H1 (cell line): ENCODE data around the gene DNAI2. TPM values are rescaled to one million over a fixed set of nuclear protein-coding genes. Genes with fewer than 3 reads are reported as not detected.

ENCODE experiments used
- CTCF ChIA-PET: fragments of 300-600 bp; sonication (Branson Sonifier 250); formaldehyde crosslinking; loops from one replicate; lab custom pipeline; 2021; ENCODE audit not compliant: partially characterized antibody; lab: Charles Lee
- POLR2A ChIA-PET: fragments of 300-600 bp; sonication (Branson Sonifier 250); formaldehyde crosslinking; loops from one replicate; lab custom pipeline; 2021; ENCODE audit warnings: inconsistent platforms; ENCODE audit not compliant: partially characterized antibody; lab: Charles Lee
- DNase-seq, 2 experiments: peaks; one replicate each; pipeline versions ENCODE4 v3.0.0 to v3.0.0-alpha.2; 2010 to 2022; ENCODE audit warnings: low spot score in 2 of 2, low read depth in 1 of 2, mixed read lengths in 1 of 2
- FAIRE-seq: peaks from 2 replicates; lab custom pipeline; 2011; peaks lifted over from hg19 to GRCh38; lab: Jason Lieb, UNC
- H2AFZ ChIP-seq: 2 replicates; pipeline ENCODE4 v1.8.1; 2012; ENCODE audit warnings: low read length, inconsistent platforms
- H2AK5ac ChIP-seq: 2 replicates; pipeline ENCODE4 v1.6.1; 2013; ENCODE audit warnings: low read depth, low read length
- H2BK120ac ChIP-seq: replicated peaks from 2 replicates; pipeline ENCODE3; 2013; ENCODE audit warnings: low read depth, low read length, inconsistent platforms
- H2BK12ac ChIP-seq: 2 replicates; pipeline ENCODE4 v1.6.1; 2013; ENCODE audit warnings: low read depth, low read length
- H2BK15ac ChIP-seq: 2 replicates; pipeline ENCODE4 v1.6.1; 2013; ENCODE audit warnings: low read length
- H2BK20ac ChIP-seq: 2 replicates; pipeline ENCODE4 v1.6.1; 2013; ENCODE audit warnings: low read length
- H2BK5ac ChIP-seq: 2 replicates; pipeline ENCODE4 v1.6.1; 2013; ENCODE audit warnings: low read depth, low read length
- H3K14ac ChIP-seq: 2 replicates; pipeline ENCODE4 v1.6.1; 2013; ENCODE audit warnings: inconsistent platforms; ENCODE audit not compliant: insufficient read length
- H3K18ac ChIP-seq: 2 replicates; pipeline ENCODE4 v1.6.1; 2013; ENCODE audit warnings: low read length; ENCODE audit errors: extremely low read depth
- H3K23ac ChIP-seq: 2 replicates; pipeline ENCODE4 v1.6.1; 2013; ENCODE audit warnings: inconsistent platforms; ENCODE audit not compliant: insufficient read length
- H3K23me2 ChIP-seq: 2 replicates; pipeline ENCODE4 v1.6.1; 2013; ENCODE audit warnings: low read depth, low read length
- H3K27ac ChIP-seq: 2 replicates; pipeline ENCODE4 v1.6.1; 2011; ENCODE audit warnings: low read depth, low read length, inconsistent platforms
- H3K27me3 ChIP-seq, 4 experiments: replicated peaks in 1 of 4; 1 replicate in 1 of 4; 2 replicates in 3 of 4; pipeline versions ENCODE4 v1.6.1 to v1.8.1; 2011 to 2013; ENCODE audit warnings: low read length in 3 of 4, mild to moderate bottlenecking in 3 of 4, inconsistent platforms in 2 of 4, mixed read lengths in 2 of 4, moderate library complexity in 1 of 4; ENCODE audit not compliant: control insufficient read depth in 3 of 4, insufficient read depth in 3 of 4; ENCODE audit errors: extremely low read depth in 1 of 4
- H3K36me3 ChIP-seq, 4 experiments: 2 replicates each; pipeline versions ENCODE4 v1.6.1 to v1.8.1; 2011 to 2013; ENCODE audit warnings: mild to moderate bottlenecking in 4 of 4, low read length in 3 of 4, moderate library complexity in 2 of 4, control low read depth in 1 of 4, inconsistent platforms in 1 of 4; ENCODE audit not compliant: insufficient read depth in 4 of 4, control insufficient read depth in 2 of 4
- H3K4ac ChIP-seq: replicated peaks from 2 replicates; pipeline ENCODE3; 2013; ENCODE audit warnings: low read length, low read depth, mixed read lengths, inconsistent platforms; ENCODE audit not compliant: insufficient read length
- H3K4me1 ChIP-seq, 4 experiments: replicated peaks in 1 of 4; 1 replicate in 1 of 4; 2 replicates in 3 of 4; pipeline versions ENCODE4 v1.6.1 to v1.8.1; 2011 to 2013; ENCODE audit warnings: low read length in 3 of 4, inconsistent platforms in 2 of 4, mixed read lengths in 1 of 4; ENCODE audit not compliant: insufficient read depth in 4 of 4, control insufficient read depth in 3 of 4
- H3K4me2 ChIP-seq, 2 experiments: 2 replicates each; pipeline versions ENCODE4 v1.6.1 to v1.8.1; 2011 to 2013; ENCODE audit warnings: low read depth in 2 of 2, low read length in 2 of 2, control low read depth in 1 of 2, inconsistent platforms in 1 of 2, mild to moderate bottlenecking in 1 of 2; ENCODE audit not compliant: insufficient read depth in 1 of 2
- H3K4me3 ChIP-seq, 4 experiments: fragments of 200-600, 300-600 bp in 1 of 4; sonication (generic), shearing (Covaris generic), sonication (Bioruptor Twin) in 1 of 4; 2 replicates each; pipeline versions ENCODE4 v1.5.1 to v1.8.1; 2011 to 2016; ENCODE audit warnings: low read length in 4 of 4, low read depth in 3 of 4, control low read depth in 2 of 4, inconsistent platforms in 2 of 4, mild to moderate bottlenecking in 2 of 4, mixed read lengths in 1 of 4, moderate library complexity in 1 of 4; ENCODE audit not compliant: insufficient read depth in 2 of 4; ENCODE audit errors: extremely low read depth in 1 of 4
- H3K56ac ChIP-seq: replicated peaks from 2 replicates; pipeline ENCODE3; 2013; ENCODE audit warnings: low read depth, mild to moderate bottlenecking, mixed read lengths, low read length, inconsistent platforms; ENCODE audit not compliant: insufficient read length
- H3K79me1 ChIP-seq: 2 replicates; pipeline ENCODE4 v1.6.1; 2013; ENCODE audit warnings: low read depth, low read length, control low read depth
- H3K79me2 ChIP-seq, 2 experiments: 2 replicates each; pipeline versions ENCODE4 v1.6.1 to v1.8.1; 2012 to 2013; ENCODE audit warnings: low read length in 2 of 2, mild to moderate bottlenecking in 2 of 2, inconsistent platforms in 1 of 2; ENCODE audit not compliant: insufficient read depth in 2 of 2, control insufficient read depth in 1 of 2
- H3K9ac ChIP-seq, 4 experiments: replicated peaks in 1 of 4; 1 replicate in 1 of 4; 2 replicates in 3 of 4; pipeline versions ENCODE4 v1.6.1 to v1.8.1; 2011 to 2013; ENCODE audit warnings: low read depth in 3 of 4, low read length in 3 of 4, control low read depth in 2 of 4, mild to moderate bottlenecking in 2 of 4, moderate library complexity in 2 of 4, inconsistent platforms in 1 of 4; ENCODE audit errors: extremely low read depth in 1 of 4
- H3K9me3 ChIP-seq, 2 experiments: 2 replicates each; pipeline versions ENCODE4 v1.6.1 to v1.8.1; 2012 to 2013; ENCODE audit warnings: mild to moderate bottlenecking in 2 of 2, moderate library complexity in 2 of 2, control low read depth in 1 of 2, inconsistent platforms in 1 of 2, low read depth in 1 of 2, low read length in 1 of 2, mixed read lengths in 1 of 2; ENCODE audit not compliant: insufficient read depth in 2 of 2
- H4K20me1 ChIP-seq, 2 experiments: replicated peaks in 1 of 2; 2 replicates each; pipeline versions ENCODE3 to v1.8.1; 2011 to 2013; ENCODE audit warnings: inconsistent platforms in 2 of 2, low read length in 2 of 2, mild to moderate bottlenecking in 1 of 2; ENCODE audit not compliant: insufficient read depth in 2 of 2, control insufficient read depth in 1 of 2
- H4K5ac ChIP-seq: 2 replicates; pipeline ENCODE4 v1.6.1; 2013; ENCODE audit warnings: low read length, low read depth, mixed read lengths, inconsistent platforms; ENCODE audit not compliant: insufficient read length
- H4K8ac ChIP-seq: 2 replicates; pipeline ENCODE4 v1.8.0; 2013; ENCODE audit warnings: mild to moderate bottlenecking, moderate library complexity, low read length, inconsistent platforms; ENCODE audit not compliant: insufficient read depth; ENCODE audit errors: extremely low read depth
- H4K91ac ChIP-seq: replicated peaks from 2 replicates; pipeline ENCODE3; 2013; ENCODE audit warnings: low read length, mixed read lengths, inconsistent platforms; ENCODE audit not compliant: insufficient read length
- BCL11A ChIP-seq, 2 experiments: IDR thresholded peaks; one replicate each; pipeline ENCODE4 v1.6.1; 2011; ENCODE audit warnings: low read depth in 2 of 2, low read length in 2 of 2, mild to moderate bottlenecking in 2 of 2
- BRCA1 ChIP-seq: IDR thresholded peaks from 2 replicates; pipeline ENCODE4 v1.6.1; 2012; ENCODE audit warnings: low read depth, low read length, improper control_type of control experiment
- E2F6 ChIP-seq: IDR thresholded peaks from 2 replicates; pipeline ENCODE4 v1.6.1; 2012; ENCODE audit warnings: inconsistent platforms
- HDAC6 ChIP-seq: IDR thresholded peaks from one replicate; pipeline ENCODE4 v1.7.1; 2012; ENCODE audit warnings: low read depth, mild to moderate bottlenecking, inconsistent platforms, low read length, moderate library complexity
- KDM5A ChIP-seq: fragments of 200-600 bp; IDR thresholded peaks from 2 replicates; pipeline ENCODE4 v1.7.1; 2012; ENCODE audit warnings: mild to moderate bottlenecking, low read length, inconsistent platforms, mixed read lengths
- RAD21 ChIP-seq, 2 experiments: IDR thresholded peaks in 1 of 2; conservative IDR thresholded peaks in 1 of 2; 2 replicates each; pipeline ENCODE4 v1.6.1; 2011; ENCODE audit warnings: low read depth in 2 of 2, low read length in 2 of 2, improper control_type of control experiment in 1 of 2, inconsistent platforms in 1 of 2, mild to moderate bottlenecking in 1 of 2, moderate library complexity in 1 of 2
- RFX5 ChIP-seq: IDR thresholded peaks from 2 replicates; pipeline ENCODE4 v1.6.1; 2011; ENCODE audit warnings: low read depth, low read length, improper control_type of control experiment, borderline replicate concordance
- RXRA ChIP-seq: IDR thresholded peaks from 2 replicates; pipeline ENCODE4 v1.6.1; 2011; ENCODE audit warnings: low read depth, mild to moderate bottlenecking, low read length, moderate library complexity; ENCODE audit not compliant: insufficient read depth
- SIN3A ChIP-seq, 2 experiments: IDR thresholded peaks in 1 of 2; conservative IDR thresholded peaks in 1 of 2; 2 replicates each; pipeline ENCODE4 v1.6.1; 2011 to 2012; ENCODE audit warnings: low read length in 2 of 2, improper control_type of control experiment in 1 of 2, low read depth in 1 of 2, mild to moderate bottlenecking in 1 of 2
- SP1 ChIP-seq: IDR thresholded peaks from 2 replicates; pipeline ENCODE4 v1.6.1; 2011; ENCODE audit warnings: low read depth, low read length
- SP4 ChIP-seq: IDR thresholded peaks from 2 replicates; pipeline ENCODE4 v1.6.1; 2012; ENCODE audit warnings: low read length, inconsistent platforms
- TBP ChIP-seq: IDR thresholded peaks from 2 replicates; pipeline ENCODE4 v1.6.1; 2011; ENCODE audit warnings: low read depth, low read length, improper control_type of control experiment
- TEAD4 ChIP-seq: IDR thresholded peaks from 2 replicates; pipeline ENCODE4 v1.6.1; 2012; ENCODE audit warnings: low read depth, low read length, inconsistent platforms, mixed read lengths
- WGBS, 2 experiments: shearing (Covaris generic) in 1 of 2; methylation state at CpG; one replicate each; pipeline versions ENCODE4 v1.1.6 to v1.1.7; 2013 to 2015; ENCODE audit warnings: low lambda C conversion rate in 2 of 2, mixed read lengths in 2 of 2, inconsistent platforms in 1 of 2, low coverage in 1 of 2, missing lambda C conversion rate in 1 of 2; ENCODE audit not compliant: insufficient replicate concordance in 2 of 2, insufficient coverage in 1 of 2, insufficient read length in 1 of 2; ENCODE audit errors: extremely low coverage in 1 of 2, missing lambda C conversion rate in 1 of 2; 5-methylcytosine and 5-hydroxymethylcytosine counted together
- polyA plus RNA-seq, 7 experiments: library from polyadenylated mRNA; depleted of rRNA in 3 of 7; stranded (reverse) in 5 of 7; unstranded in 2 of 7; fragments of >200 nt in 5 of 7; fragments of 200-250 nt in 2 of 7; gene quantifications; 1 replicate in 5 of 7; 2 replicates in 1 of 7; 4 replicates in 1 of 7; pipeline versions ENCODE4 v1.2.1 to v1.2.3, GENCODE V29; 2011 to 2013; ENCODE audit warnings: missing spikeins in 2 of 7, mixed read lengths in 2 of 7
- total RNA-seq: library from RNA; stranded (reverse); fragmentation: NEBNext Ultra II Directional; extraction: Animal tissue kit (Norgen Biotek cat#: 25700); gene quantifications from 2 replicates; pipeline ENCODE4 v1.2.1, GENCODE V29; 2021

DNAI2 gene
- total and polyA plus RNA-seq, 2 of the 8 experiments (the other 6 are each of a cell fraction or from before 2014, with no cell fraction given): 0.08 to 0.15 TPM

DNA sequence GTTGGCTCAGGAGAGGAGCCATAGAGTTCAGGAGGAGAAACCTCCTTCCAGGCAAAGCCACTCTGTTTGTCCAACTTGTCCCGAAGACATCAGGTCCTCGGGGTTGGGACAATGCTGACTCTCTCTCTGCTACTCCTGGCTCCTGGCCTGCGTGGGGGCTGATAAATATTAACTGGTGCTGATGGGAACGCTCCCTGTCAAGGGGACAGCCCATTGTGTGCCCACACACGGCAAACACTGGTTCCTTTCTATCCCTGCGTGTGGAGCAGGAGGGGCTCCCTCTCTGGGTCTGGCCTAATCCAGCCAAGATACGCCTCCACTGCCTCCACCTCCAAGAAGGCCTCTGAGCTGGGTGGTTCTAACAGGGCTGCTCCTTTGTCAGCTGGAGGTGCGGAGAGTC lies 56.4 kb downstream of the DNAI2 start:
- H3K79me2 ChIP-seq: no peaks in the 10 kb centered on the region
- H3K18ac ChIP-seq: no peak overlapping the region
- no peak overlapping the region for H2BK20ac ChIP-seq
- no peak for FAIRE-seq
- H4K20me1 ChIP-seq: no peaks in the 10 kb centered on the region
- peaks cover 7 to 13% of the 10 kb centered on the region in 2 experiments; a peak in 2 of 4 replicates for H3K9me3 ChIP-seq
- H2BK15ac ChIP-seq: no peak overlapping the region
- ChIA-PET POLR2A (no interaction called here), CTCF (interaction anchor here (0.6 to 3.5 kb wide), 8 partner anchors 10 to 123 kb away, joined by 3 to 12 read pairs (median 4); no protein-coding TSS in a partner anchor)
- H2BK120ac ChIP-seq: no peak overlapping the region
- H2AK5ac ChIP-seq: no peak overlapping the region
- DNase-seq: no peak
- H2BK5ac ChIP-seq: no peak overlapping the region
- no peak overlapping the region for H3K4me3 ChIP-seq
- H3K36me3 ChIP-seq: no peaks in the 10 kb centered on the region
- no peak overlapping the region for H4K8ac ChIP-seq
- no peak overlapping the region for H4K5ac ChIP-seq
- H3K23ac ChIP-seq: no peak overlapping the region
- H3K27me3 ChIP-seq: peaks cover 3 to 23% (median 18%) of the 10 kb centered on the region in 4 experiments
- H3K4ac ChIP-seq: no peak overlapping the region
- no peak overlapping the region for H3K4me2 ChIP-seq
- WGBS, 2 experiments: 81% methylated on average over 8 of the region's 8 CpGs; no CpG with 5 or more reads in 1 of the 2 experiments
- H3K9ac ChIP-seq: no peak overlapping the region
- H3K27ac ChIP-seq: no peak overlapping the region
- H3K14ac ChIP-seq: no peak overlapping the region
- H3K23me2 ChIP-seq: peaks cover 8% of the 10 kb centered on the region
- no peak overlapping the region for H2AFZ ChIP-seq
- H3K4me1 ChIP-seq: peaks cover 6 to 20% (median 12%) of the 10 kb centered on the region in 4 experiments
- H3K56ac ChIP-seq: no peak overlapping the region
- H3K79me1 ChIP-seq: no peaks in the 10 kb centered on the region
- H4K91ac ChIP-seq: no peak overlapping the region
- H2BK12ac ChIP-seq: no peak overlapping the region
- TF ChIP-seq RXRA (no peak), RFX5 (no peak), RAD21 (IDR thresholded peaks at IDR 0.05 in 1 of 2, conservative IDR thresholded peaks at IDR 0.05 in 1 of 2; ENCODE audit: low read depth in 2 of 2, low read length in 2 of 2) (no peak), TBP (no peak), SP4 (no peak), KDM5A (no peak), TEAD4 (no peak), SIN3A (conservative IDR thresholded peaks at IDR 0.05 in 1 of 2, IDR thresholded peaks at IDR 0.05 in 1 of 2; ENCODE audit: low read depth in 1 of 2, low read length in 2 of 2) (no peak), SP1 (no peak), E2F6 (no peak), HDAC6 (no peak), BCL11A (IDR thresholded peaks at IDR 0.05; ENCODE audit: low read depth in 2 of 2, low read length in 2 of 2) (no peak), BRCA1 (no peak)
